ENCODE measurements around the gene CPEB4. TPM values are rescaled to one million over a fixed set of nuclear protein-coding genes. Genes with fewer than 3 reads are reported as not detected.

Gene CPEB4
- total RNA-seq, 2 donors from 2014 or later, result 13.3 to 15.6 TPM

DNA sequence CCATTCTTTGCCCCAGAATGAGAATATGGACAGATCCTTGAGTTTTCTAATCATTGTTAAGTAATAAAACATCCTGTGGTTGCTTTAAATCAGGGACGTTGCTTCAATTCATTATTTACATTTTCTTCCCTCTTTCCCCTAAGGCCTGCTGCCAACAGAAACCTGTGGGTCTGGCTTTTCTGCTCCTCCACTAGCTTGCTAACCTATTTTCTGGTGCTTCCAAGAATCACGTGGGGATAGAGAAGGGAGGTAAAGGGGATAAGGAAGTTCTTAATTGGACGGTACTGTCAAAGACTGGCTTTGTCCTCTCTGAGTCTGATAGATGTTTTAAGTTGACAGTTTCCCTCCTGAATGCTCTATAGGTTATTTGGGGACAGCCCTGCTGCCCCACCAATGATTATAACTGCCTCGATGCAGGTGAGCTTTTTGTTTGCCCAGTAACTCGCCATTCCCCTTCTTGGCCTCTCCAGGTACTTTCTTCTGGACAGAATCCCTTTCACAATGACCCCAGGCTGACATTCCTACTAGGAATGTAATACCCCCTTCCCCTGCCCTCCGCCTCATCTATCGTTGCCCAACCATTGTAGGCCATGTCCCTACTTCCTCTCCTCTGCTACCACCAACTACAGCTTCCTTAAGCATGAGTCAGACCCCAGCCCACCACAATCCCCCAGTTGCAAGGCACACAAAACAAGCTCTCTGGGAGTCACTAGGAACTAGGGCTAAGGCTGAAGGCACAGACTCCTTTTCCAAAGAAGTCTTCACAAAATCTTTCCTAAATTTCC is 19.9 kb upstream of the CPEB4 start:
- no peaks in the 10 kb centered on the region for H3K36me3 Mint-ChIP-seq (ENCODE audit: low read depth)
- H3K27ac Mint-ChIP-seq, result no peak overlapping the region
- no peak overlapping the region for H3K4me3 Mint-ChIP-seq
- H3K9me3 Mint-ChIP-seq, result no peaks in the 10 kb centered on the region
- no peaks in the 10 kb centered on the region for H3K4me1 Mint-ChIP-seq
- H3K27me3 Mint-ChIP-seq, result peaks cover 2% of the 10 kb centered on the region
- no peak for ATAC-seq (replicated peaks)

DNA sequence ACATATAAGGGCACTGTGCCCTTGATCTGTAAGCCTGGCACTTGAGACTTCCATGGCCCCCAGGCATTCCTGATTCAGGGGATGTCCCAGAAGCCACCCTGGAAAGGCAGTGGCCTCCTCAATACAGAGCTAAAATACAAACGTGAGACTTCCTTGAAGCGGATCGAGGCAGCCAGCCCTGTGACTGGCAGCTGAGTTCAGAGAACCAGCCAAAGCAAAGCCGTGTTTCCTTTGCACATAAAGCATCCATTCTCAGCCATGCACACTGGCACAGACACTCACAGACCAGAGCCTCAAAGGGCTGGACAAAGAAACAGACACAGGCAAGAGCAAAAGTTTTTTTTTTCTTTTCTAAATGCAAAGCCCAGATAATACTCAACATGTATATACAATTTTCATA is 18.8 kb upstream of the CPEB4 start:
- no peaks in the 10 kb centered on the region for H3K9me3 Mint-ChIP-seq
- no peaks in the 10 kb centered on the region for H3K36me3 Mint-ChIP-seq (ENCODE audit: low read depth)
- H3K27ac Mint-ChIP-seq, result no peak overlapping the region
- peaks cover 2% of the 10 kb centered on the region for H3K27me3 Mint-ChIP-seq
- H3K4me3 Mint-ChIP-seq, result no peak overlapping the region
- H3K4me1 Mint-ChIP-seq, result no peaks in the 10 kb centered on the region
- no peak for ATAC-seq (replicated peaks)

DNA sequence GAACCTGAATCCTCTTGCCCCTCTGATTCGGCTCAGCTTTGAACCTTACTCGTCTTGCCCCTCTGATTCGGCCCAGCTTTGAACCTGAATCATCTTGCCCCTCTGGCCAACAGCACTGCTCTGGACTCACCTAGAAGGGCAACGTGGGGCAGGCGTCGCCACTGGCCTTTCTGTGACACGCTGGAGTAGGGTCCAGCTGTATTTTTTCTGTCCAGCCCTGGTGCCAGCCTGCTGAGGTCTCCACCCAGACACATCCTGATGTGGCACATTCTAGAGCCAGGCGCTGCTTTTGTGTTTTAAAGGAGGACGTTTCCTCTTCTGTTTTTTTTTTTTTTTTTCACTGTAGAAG is 15.2 kb upstream of the CPEB4 start:
- Mint-ChIP-seq H3K9me3 (no peaks in the 10 kb centered on the region), H3K27ac (no peak overlapping the region)

DNA sequence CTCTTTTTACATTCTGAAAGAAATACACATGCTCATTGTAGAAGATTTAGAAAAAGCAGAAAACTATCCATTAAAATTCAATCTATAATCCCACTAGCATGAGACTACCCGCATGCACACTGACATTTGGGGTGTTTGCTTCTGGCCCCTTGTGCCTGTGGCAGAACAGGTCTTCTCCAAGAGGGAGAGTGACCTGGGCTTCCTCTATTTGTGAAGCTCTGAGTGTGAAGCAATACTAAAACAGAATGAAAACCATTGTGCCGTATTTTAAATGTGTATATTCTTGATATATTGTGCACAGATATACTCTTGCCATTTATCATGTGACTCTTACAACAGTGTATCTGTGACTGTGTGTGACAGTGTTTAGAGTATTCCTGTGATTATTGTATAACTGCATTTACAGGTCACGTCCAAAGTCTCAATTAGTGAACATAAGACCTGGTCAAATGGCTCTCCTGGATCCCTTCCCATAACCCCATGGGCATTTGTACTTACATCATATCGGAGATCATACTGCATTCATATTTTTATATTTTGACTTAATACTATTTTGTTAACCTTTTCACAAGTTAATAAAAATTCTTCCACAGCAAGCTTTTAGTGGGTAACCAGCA is 14.7 kb upstream of the CPEB4 start:
- peaks cover 2% of the 10 kb centered on the region for H3K27me3 Mint-ChIP-seq
- H3K4me1 Mint-ChIP-seq, result no peaks in the 10 kb centered on the region
- no peaks in the 10 kb centered on the region for H3K9me3 Mint-ChIP-seq
- H3K4me3 Mint-ChIP-seq, result no peak overlapping the region
- no peaks in the 10 kb centered on the region for H3K36me3 Mint-ChIP-seq (ENCODE audit: low read depth)
- H3K27ac Mint-ChIP-seq, result no peak overlapping the region
- no peak for ATAC-seq (replicated peaks)

More for the DNA sequence above, 15.2 kb upstream of the CPEB4 start:
- Mint-ChIP-seq H3K27me3 (peaks cover 2% of the 10 kb centered on the region), H3K36me3 (ENCODE audit: low read depth) (no peaks in the 10 kb centered on the region), H3K4me3 (no peak overlapping the region), H3K4me1 (no peaks in the 10 kb centered on the region)
- no peak for ATAC-seq (replicated peaks)

DNA sequence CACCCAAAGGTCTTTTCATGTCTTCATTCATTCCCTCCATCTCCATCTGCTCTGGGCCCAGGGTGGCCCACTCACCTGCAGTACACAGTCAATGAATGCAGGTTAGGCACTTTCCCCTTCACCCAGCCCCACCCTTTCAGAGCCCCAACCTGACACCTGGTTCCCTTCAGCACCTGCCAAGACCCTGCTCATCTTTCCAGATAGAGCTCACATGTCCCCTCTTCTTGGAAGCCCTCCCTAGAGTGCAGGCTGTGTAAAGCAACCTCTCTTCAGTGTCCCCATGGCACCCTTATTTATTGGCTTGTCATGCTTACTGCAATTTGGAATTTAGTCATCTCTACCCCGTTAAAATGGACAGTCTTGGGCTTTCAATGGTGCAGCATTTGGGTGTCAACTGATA is 13.0 kb upstream of the CPEB4 start:
- no peaks in the 10 kb centered on the region for H3K36me3 Mint-ChIP-seq (ENCODE audit: low read depth)
- H3K27ac Mint-ChIP-seq, result no peak overlapping the region
- H3K27me3 Mint-ChIP-seq, result no peaks in the 10 kb centered on the region
- no peaks in the 10 kb centered on the region for H3K4me1 Mint-ChIP-seq
- no peaks in the 10 kb centered on the region for H3K9me3 Mint-ChIP-seq
- H3K4me3 Mint-ChIP-seq, result no peak overlapping the region
- no peak for ATAC-seq (replicated peaks)

DNA sequence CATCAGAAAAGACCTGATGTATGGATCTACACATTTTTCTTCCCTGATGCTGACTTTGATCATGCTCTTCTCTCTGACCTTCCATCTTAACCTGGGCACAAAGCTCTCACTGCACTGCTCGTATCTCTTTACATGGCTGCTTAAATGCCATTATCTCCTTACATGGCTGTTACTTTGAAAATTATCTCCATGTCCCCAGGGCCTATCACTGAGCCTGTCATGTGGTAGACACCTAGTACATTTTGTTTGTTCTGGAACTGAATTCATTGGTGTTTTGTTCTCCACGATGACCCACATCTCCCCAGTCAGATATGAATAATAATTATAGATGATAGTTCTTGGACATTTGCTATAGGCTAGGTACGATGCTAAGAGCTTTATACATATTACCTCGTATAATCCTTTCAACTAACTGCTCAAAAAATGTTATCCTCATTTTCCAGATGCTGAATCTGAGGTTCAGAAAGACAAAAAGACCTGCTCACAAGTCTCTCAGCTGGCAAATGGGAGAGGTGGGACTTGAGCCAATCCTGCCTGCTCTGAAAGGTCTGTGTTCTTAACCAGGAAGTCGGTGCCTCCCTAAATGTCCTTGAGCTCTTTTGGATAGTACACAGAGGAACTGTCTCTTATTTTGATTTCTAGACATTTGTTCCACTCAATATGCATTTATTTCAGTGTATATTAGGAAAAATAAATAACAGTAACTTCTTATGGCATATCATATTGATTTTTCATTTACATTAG is 9.8 kb upstream of the CPEB4 start:
- peaks cover 9% of the 10 kb centered on the region for H3K9me3 Mint-ChIP-seq
- H3K36me3 Mint-ChIP-seq (ENCODE audit: low read depth), result no peaks in the 10 kb centered on the region
- H3K4me1 Mint-ChIP-seq, result peaks cover 9% of the 10 kb centered on the region
- ATAC-seq (replicated peaks), result no peak
- no peak overlapping the region for H3K27ac Mint-ChIP-seq
- H3K4me3 Mint-ChIP-seq, result no peak overlapping the region
- H3K27me3 Mint-ChIP-seq, result no peaks in the 10 kb centered on the region

DNA sequence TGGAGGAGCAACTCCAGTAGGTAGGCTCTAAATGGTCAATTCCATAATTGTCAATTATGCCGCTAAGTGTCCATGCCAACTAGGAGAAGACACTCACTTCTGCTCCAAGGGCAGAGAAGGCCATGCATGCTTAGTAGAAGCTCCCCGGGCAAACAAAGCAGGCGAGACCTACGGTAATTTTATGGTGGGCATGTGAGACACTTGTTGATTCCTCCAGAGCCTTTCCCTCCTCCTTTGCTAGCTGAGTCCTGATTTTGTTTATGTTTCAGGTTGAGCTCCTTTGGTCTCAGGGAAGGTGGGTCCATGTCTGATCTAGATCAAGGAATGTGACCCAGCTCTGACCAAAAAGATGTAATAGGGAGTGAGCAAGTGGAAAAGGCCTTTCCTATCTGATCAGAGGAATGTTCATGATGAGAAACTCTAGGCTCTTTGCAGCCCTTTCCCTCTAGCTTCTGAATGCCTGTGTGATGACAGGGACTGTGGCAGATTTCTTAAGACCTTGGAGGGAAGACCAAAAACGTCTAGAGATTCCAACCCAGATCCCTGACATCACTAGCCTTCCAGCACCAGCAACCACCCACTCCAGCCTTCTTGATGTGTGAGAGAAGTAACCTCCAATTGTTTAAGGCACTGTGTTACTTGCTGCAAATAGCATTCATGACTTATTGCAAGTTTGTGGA is 7.7 kb upstream of the CPEB4 start:
- Mint-ChIP-seq H3K36me3 (ENCODE audit: low read depth) (no peaks in the 10 kb centered on the region), H3K4me3 (no peak overlapping the region), H3K4me1 (peaks cover 21% of the 10 kb centered on the region), H3K27me3 (no peaks in the 10 kb centered on the region), H3K9me3 (peaks cover 12% of the 10 kb centered on the region), H3K27ac (no peak overlapping the region)
- no peak for ATAC-seq (replicated peaks)

DNA sequence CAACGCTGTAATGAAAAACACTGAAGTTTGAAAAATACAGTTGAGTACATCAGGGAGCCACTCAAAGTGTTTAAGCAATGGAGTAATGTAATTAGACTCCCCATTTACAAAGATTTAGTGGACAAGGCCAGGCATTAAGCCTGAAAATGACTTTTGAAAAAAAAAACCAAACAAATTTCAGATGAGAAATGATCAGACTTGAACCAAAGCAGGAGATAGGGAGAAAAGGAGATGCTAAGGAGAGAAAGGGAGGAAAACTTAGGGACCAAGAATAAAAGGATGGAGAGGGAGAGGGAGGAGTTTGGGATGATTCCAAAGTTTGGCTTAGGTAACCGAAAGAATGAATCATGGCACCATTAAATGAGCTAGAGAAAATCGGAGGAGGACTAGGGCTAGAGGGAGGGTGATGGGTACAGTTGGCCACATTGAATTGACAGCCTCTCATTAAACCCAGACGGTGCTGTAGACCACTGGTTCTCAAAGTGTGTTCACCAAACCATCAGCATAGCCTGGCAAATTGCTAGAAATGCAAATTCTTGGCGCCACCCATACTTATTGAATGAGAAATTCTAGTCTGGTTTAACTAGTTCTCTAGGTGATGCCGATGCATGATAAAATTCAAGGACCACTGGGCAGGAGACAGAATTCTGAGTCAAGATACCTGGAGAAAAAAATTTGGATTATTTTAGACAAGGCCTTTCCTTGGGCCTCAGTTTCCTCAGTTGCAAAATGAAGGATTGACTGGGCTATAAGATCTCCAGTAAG is 6.2 kb upstream of the CPEB4 start:
- Mint-ChIP-seq H3K36me3 (ENCODE audit: low read depth) (no peaks in the 10 kb centered on the region), H3K4me1 (peaks cover 35% of the 10 kb centered on the region), H3K27me3 (no peaks in the 10 kb centered on the region), H3K4me3 (peak overlapping the region; percentile 2), H3K27ac (peak overlapping the region; percentile 56), H3K9me3 (peaks cover 12% of the 10 kb centered on the region)
- no peak for ATAC-seq (replicated peaks)

DNA sequence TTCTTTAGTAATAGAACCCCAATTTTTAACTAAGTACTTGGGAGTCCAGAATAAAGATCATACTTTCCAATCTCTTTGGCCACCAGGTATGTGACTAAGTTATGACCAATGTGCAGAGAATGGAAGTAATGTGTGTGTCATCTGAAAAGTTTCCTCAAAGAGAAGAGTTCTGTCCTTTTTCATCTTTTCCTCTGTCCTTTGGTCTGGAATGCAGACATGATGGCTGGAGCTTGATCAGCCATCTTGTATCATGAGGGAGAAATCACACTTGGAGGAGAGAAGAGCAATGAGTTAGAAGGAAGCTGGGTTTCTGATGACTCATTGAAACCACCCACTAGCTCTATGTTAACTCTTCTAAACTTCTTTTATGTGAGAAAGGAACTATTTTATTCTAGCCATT is 5.5 kb upstream of the CPEB4 start:
- Mint-ChIP-seq H3K4me1 (peaks cover 40% of the 10 kb centered on the region), H3K27ac (peak overlapping the region; percentile 56), H3K27me3 (no peaks in the 10 kb centered on the region), H3K9me3 (peaks cover 12% of the 10 kb centered on the region), H3K36me3 (ENCODE audit: low read depth) (no peaks in the 10 kb centered on the region), H3K4me3 (peak overlapping the region; percentile 2)
- ATAC-seq (replicated peaks), result peak; percentile 27

DNA sequence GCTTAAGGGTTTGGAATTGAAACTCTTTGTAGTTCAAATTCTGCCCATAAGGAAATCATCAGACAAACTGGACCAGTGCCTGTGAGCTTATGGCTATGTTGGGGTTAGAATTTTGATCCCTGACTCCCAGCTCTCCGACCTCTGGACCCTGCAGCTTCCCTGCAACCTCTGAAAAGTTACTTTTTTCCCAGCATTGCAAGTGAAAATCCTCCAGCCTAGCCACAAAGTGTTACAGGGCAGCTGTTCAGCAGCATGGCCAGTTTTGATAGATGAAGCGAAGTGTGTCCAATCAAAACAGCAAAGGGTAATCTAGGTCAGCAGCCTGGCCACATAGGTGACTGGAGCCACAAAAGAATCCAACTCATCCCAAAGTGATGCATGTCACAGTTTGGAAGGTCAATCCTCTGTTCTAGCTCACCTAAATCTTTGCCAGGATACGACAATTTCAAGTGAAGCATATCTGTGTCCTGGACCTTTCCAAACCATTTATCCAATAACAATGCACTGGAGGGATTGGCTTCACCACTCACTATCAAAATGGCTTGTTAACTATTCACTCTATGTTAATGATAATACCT is 4.7 kb upstream of the CPEB4 start:
- Mint-ChIP-seq H3K27ac (no peak overlapping the region), H3K9me3 (peaks cover 12% of the 10 kb centered on the region), H3K36me3 (ENCODE audit: low read depth) (no peaks in the 10 kb centered on the region), H3K27me3 (no peaks in the 10 kb centered on the region), H3K4me3 (no peak overlapping the region), H3K4me1 (peaks cover 40% of the 10 kb centered on the region)
- ATAC-seq (replicated peaks), result no peak

DNA sequence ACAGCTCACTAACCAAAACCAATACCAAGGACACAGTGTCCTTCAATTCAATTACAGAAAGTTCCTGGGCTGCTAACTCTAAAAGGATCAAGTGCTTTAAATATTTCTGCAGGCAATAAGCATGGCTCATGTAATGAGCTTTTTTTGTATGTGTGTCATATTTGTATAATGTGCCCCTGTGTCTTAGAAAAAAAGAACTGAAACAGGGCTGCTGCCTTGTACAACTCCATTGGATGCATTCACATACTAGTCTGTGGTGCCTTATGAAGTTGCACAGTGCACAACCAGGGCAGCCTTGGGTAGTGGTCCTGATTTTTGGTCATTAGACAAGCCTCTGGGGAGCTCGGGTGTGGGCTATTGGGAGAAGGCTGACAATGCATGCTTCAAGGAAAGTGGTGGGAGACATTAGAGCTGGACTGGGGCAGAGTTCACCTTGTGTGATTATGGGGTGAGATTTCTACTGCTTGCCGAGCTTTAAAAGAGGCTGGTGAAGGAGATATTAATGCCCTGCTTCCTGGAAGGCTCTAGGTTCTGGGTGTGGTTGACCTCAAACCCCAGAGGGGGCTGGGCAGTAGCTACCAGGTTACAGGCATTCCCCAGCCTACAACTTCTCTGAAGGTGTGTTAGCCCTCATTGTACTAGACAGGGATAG is 3.6 kb upstream of the CPEB4 start:
- Mint-ChIP-seq H3K27me3 (no peaks in the 10 kb centered on the region), H3K4me3 (peak overlapping the region; percentile 77), H3K9me3 (peaks cover 12% of the 10 kb centered on the region), H3K4me1 (peaks cover 40% of the 10 kb centered on the region), H3K36me3 (ENCODE audit: low read depth) (no peaks in the 10 kb centered on the region), H3K27ac (peak overlapping the region; percentile 76)
- ATAC-seq (replicated peaks), result no peak

DNA sequence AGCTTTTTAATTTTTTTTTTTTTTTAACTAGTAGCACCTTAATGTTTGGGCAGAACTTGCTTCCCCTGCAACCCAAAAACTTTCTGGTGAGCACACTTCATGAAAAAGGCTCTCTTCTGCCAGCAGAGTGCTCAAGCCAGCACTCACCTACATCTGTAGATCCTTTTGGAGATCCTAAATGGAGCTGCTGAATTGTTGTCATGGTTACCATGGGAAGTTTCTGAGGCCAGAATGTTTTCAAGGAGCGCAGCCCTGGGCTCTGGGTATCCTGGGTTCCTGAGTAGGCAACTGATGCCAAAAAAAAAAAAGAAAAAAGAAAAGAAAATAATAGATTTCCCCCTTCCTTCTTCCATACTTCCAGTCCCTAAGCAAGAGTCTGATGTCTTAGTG is 3.1 kb upstream of the CPEB4 start:
- peak overlapping the region; percentile 77 for H3K4me3 Mint-ChIP-seq
- no peaks in the 10 kb centered on the region for H3K27me3 Mint-ChIP-seq
- ATAC-seq (replicated peaks), result no peak
- H3K27ac Mint-ChIP-seq, result peak overlapping the region; percentile 94
- peaks cover 42% of the 10 kb centered on the region for H3K4me1 Mint-ChIP-seq
- peaks cover 2% of the 10 kb centered on the region for H3K36me3 Mint-ChIP-seq (ENCODE audit: low read depth)
- peaks cover 12% of the 10 kb centered on the region for H3K9me3 Mint-ChIP-seq

DNA sequence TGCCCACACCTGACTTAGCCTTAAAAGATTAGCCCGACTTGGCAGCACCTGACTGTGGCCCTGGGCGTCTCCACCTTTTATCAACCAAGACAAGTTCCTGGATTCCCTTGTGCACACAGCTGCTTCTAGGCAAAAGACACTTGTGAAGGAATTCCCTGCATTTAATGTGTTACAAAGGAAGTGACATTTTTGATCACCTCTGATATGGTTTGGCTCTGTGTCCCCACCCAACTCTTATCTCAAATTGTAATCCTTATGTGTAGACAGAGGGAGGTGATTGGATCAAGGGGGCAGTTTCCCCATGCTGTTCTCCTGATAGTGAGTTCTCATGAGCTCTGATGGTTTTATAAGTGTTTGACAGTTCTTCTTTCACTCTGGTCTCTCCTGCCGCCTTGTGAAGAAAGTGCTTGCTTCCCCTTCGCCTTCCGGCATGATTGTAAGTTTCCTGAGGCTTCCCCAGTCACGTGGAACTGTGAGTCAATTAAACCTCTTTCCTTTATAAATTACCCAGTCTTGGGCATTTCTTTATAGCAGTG is 2.6 kb upstream of the CPEB4 start:
- Mint-ChIP-seq H3K27ac (peak overlapping the region; percentile 94), H3K4me3 (peak overlapping the region; percentile 77), H3K36me3 (ENCODE audit: low read depth) (peaks cover 7% of the 10 kb centered on the region), H3K27me3 (no peaks in the 10 kb centered on the region), H3K4me1 (peaks cover 47% of the 10 kb centered on the region), H3K9me3 (peaks cover 12% of the 10 kb centered on the region)
- ATAC-seq (replicated peaks), result no peak
